ENCODE results near the gene AFMID. TPM values are rescaled to one million over a fixed set of nuclear protein-coding genes. Genes with fewer than 3 reads are reported as not detected.
"Not testable (repeated sequence)": the region's sequence is repeated elsewhere in the genome, so short reads cannot be mapped to it uniquely, and the experiment has no call there.

AFMID gene
- total RNA-seq, 1 donor from 2014 or later = 49.5 TPM

DNA sequence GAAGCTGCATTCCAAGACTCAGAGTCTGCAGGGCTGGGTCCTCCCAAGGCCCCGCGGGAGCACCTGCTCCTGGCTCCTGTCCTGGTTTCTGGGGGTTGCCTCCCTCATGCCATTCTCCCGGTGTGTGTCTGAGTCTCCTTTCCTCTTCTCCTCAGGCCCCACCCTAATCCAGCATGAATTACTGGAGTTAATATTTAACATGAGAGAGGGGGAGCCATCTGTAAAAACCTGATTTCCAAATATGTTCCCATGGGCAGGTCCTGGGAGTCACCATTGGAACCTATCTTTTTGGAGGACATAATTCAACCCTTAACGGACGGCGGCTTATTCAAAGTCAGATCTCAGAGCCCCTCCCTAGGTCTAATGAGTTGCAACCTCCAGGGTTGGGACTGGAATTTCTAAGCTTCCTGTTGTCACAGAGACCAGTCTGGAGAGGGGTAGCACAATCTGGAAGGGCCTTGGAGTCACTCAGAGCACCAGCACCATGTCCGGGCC is 35.6 kb upstream of the AFMID start:
- peak; percentile 68 for DNase-seq (ENCODE audit: low read depth, low spot score)

DNA sequence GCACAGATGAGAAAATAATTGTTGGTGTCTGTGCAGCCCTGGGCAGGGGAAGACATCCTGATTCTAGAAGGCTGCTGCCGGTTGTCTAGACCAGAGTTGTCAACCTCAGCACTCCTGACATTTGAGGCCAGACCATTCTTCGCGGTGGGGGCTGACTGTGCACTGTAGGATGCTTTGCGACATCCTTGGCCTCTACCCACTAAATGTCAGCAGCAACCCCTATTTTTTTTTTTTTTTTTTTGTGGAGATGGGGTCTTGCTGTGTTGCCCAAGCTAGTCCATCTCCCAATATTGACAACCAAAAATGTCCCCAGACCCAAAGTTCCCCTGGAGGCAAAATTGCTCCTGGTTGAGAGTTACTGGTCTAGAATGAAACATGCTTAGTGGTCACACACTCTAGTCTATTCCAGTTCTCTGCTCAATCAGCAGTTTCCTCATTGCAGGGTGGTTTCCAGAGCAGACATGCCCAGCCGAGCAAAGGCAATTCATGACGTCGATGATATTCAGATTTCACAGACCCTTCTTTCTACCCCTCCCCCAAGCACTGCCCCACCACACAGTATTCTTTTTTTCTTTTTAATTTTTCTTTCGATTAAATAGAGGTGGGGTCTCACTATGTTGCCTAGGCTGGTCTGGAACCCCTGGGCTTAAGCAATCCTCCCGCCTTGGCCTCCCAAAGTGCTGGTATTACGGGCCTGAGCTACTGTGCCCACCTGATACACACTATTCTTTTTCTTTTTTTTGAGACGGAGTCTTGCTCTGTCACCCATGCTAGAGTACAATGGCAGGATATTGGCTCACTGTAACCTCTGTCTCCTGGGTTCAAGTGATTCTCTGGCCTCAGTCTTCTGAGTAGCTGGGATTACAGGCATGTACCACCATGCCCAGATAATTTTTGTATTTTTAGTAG is 32.0 kb upstream of the AFMID start:
- no peak for DNase-seq (ENCODE audit: low read depth, low spot score)

GRCh38 chr17:78159575-78160158 is 27.5 kb upstream of the AFMID start:
- no peak for DNase-seq (ENCODE audit: low read depth, low spot score)

- no peak for DNase-seq (ENCODE audit: low read depth, low spot score)
These were observed 23.0 kb upstream of the AFMID start for GRCh38 chr17:78163881-78164747.

DNA sequence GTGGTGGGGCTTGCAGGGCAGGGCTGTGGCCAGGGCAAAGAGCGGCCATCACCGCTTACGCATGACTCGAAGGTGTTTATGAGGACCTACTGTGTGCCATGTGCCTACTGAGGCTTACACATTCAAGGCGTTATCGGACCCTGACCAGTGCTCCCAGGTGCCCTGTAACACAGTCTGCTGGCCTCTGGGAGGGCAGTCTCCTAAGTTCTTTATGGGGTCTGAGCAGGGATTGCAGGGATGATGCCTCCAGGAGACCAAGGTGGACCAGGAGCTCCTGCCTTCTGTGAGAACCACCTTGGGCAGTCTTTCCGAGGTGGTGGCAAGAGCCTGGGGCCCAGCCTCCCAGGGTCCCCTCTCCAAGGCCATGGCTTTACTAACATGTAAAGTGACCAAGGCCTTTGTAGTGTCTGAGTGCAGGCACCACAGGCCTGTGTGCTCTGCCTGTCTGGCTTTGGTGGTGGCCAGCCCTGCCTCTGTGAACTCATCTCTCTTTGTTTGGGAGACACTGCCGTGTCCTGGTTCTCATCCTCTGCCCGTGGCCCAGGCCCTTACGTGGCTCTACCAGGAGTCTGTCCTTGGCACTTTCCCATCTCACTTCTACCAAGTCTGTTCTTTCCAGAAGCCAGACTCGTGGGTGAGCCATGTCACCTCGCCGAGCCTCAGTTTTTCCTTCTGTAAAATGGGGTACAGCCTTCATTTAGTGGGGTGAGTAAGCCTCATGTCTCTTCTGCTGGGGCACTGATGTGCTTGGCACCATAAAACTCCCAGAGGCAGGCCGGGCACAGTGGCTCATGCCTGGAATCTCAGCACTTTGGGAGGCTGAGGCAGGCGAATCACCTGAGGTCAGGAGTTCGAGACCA is 22.2 kb upstream of the AFMID start:
- DNase-seq (ENCODE audit: low read depth, low spot score) = no peak

GRCh38 chr17:78166416-78166815 is 20.7 kb upstream of the AFMID start:
- DNase-seq (ENCODE audit: low read depth, low spot score) = no peak

GRCh38 chr17:78168242-78168902 is 18.8 kb upstream of the AFMID start, which contains the start of gene SYNGR2:
SYNGR2 (plus strand) TSS chr17:78168581; CDS start chr17:78168617, 36 bp downstream.
- DNase-seq (ENCODE audit: low read depth, low spot score) = no peak

- DNase-seq (ENCODE audit: low read depth, low spot score) = no peak
These were observed 18.0 kb upstream of the AFMID start for GRCh38 chr17:78168903-78169793.

DNA sequence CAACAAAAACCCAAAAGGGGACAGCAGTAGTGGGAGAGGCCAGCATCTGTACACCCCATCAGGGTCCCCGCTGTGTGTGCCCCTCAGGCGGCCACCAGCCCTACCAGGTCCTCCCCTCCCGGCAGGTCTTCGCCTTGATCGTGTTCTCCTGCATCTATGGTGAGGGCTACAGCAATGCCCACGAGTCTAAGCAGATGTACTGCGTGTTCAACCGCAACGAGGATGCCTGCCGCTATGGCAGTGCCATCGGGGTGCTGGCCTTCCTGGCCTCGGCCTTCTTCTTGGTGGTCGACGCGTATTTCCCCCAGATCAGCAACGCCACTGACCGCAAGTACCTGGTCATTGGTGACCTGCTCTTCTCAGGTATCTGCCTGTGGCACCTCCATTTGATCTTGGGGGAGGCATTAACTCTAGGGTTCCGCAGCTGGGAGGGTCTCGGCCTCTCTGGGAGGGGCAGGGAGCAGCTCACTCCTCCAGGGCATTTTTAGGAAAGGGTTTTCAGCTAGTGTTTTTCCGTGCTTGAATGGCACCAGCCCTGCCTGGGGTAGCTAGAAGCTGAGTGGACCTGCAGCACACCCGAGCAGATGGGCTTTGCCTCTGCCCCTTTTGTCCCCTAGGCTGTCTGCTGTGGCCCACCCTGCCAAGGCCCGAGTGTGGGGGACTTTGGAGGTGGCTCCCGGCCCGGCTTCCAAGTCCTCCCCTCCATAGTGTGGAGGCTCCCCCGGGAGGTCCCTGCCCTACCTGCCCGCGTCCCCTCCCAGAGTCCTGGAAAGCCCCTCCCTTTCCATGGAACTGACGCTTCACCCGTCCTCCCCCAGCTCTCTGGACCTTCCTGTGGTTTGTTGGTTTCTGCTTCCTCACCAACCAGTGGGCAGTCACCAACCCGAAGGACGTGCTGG is 16.2 kb upstream of the AFMID start:
- no peak for DNase-seq (ENCODE audit: low read depth, low spot score)

DNA sequence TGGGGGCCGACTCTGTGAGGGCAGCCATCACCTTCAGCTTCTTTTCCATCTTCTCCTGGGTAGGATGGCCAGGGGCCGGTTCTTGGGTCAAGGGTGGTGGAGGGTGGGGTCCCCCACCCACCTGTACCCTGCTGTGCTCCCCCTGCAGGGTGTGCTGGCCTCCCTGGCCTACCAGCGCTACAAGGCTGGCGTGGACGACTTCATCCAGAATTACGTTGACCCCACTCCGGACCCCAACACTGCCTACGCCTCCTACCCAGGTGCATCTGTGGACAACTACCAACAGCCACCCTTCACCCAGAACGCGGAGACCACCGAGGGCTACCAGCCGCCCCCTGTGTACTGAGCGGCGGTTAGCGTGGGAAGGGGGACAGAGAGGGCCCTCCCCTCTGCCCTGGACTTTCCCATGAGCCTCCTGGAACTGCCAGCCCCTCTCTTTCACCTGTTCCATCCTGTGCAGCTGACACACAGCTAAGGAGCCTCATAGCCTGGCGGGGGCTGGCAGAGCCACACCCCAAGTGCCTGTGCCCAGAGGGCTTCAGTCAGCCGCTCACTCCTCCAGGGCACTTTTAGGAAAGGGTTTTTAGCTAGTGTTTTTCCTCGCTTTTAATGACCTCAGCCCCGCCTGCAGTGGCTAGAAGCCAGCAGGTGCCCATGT is 15.4 kb upstream of the AFMID start:
- DNase-seq (ENCODE audit: low read depth, low spot score) = not testable (repeated sequence)

- no peak for DNase-seq (ENCODE audit: low read depth, low spot score)
These were observed 14.7 kb upstream of the AFMID start for GRCh38 chr17:78172249-78173051.

- no peak for DNase-seq (ENCODE audit: low read depth, low spot score)
These were observed 14.0 kb upstream of the AFMID start for GRCh38 chr17:78173097-78173715.

DNA sequence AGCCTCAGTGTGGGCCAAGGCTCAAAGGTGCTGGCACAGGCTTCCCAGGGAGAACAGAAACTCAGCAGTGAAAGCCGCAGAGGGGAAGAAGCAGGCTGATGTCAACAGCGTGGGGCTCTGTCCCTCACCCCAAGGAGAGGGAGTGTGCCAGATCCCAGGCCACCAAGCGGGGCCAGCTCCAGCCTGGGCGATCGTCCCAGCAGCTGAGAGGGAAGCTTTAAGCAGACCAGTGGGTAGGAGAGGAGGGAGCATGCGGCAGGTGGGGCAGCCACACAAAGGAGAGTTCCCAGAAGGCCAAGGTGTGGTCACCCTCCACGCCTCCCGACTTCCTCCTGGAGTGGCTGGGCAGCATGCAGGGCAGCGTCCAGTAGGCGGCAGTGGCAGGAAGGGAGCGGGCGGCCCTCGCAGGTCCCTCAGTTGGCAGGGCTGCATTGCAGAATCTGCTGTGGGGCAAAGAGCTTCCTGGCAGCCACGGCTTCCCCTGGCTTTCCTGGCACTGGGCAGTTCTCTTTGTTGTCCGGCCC is 12.8 kb upstream of the AFMID start:
- peak; percentile 47 for DNase-seq (ENCODE audit: low read depth, low spot score)

- DNase-seq (ENCODE audit: low read depth, low spot score) = no peak
These were observed 12.1 kb upstream of the AFMID start for GRCh38 chr17:78174870-78175642.

- DNase-seq (ENCODE audit: low read depth, low spot score) = no peak
These were observed 11.6 kb upstream of the AFMID start for GRCh38 chr17:78175643-78175981.

Data from pulmonary artery endothelial cell (primary cell).